Breast epithelium (tissue), 3 donors: Measurements from ENCODE around the gene FBXO2.

Source experiments
- POLR2A ChIP-seq: fragments of 450-650 bp; IDR thresholded peaks from one replicate; pipeline ENCODE4 v1.6.1; 2016; ENCODE audit warnings: antibody characterized with exemption, mild to moderate bottlenecking, moderate library complexity
- TF ChIP-seq, protein P1 (sequence below), 3 donors: fragments of 450-650 bp; IDR thresholded peaks; one replicate each; pipeline ENCODE4 v1.5.1; 2016 to 2017; ENCODE audit warnings: antibody characterized with exemption in 3 of 3, mild to moderate bottlenecking in 3 of 3, moderate library complexity in 3 of 3

DNA sequence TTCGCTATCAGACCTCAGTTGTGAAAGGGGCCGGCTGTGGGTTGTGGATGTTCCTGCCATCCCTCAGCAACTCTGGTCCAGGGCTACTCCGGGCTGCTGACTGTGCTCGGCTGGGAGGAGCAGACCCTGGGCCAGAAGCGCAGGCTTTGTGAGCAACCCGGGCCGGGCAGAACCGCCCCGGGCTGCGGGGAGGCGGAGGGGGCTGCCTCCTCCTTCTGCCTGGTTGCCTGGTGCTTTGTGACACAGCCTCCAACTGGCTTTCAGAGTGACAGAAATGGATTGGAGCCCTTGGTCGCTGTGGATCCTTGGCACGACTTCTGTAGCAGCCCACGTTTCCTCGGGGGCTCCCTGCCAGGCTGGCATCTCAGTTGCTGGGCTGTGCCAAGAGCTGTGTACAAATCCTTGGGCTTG, 47.3 kb upstream of the FBXO2 start:
- no peak for TF ChIP-seq POLR2A
- TF ChIP-seq, protein P1, sequence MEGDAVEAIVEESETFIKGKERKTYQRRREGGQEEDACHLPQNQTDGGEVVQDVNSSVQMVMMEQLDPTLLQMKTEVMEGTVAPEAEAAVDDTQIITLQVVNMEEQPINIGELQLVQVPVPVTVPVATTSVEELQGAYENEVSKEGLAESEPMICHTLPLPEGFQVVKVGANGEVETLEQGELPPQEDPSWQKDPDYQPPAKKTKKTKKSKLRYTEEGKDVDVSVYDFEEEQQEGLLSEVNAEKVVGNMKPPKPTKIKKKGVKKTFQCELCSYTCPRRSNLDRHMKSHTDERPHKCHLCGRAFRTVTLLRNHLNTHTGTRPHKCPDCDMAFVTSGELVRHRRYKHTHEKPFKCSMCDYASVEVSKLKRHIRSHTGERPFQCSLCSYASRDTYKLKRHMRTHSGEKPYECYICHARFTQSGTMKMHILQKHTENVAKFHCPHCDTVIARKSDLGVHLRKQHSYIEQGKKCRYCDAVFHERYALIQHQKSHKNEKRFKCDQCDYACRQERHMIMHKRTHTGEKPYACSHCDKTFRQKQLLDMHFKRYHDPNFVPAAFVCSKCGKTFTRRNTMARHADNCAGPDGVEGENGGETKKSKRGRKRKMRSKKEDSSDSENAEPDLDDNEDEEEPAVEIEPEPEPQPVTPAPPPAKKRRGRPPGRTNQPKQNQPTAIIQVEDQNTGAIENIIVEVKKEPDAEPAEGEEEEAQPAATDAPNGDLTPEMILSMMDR (IDR thresholded peaks at IDR 0.05), result no peak
